Retinal pigment epithelial cell (primary cell): ENCODE data around the gene PCSK7.
"Not testable (repeated sequence)": the region's sequence is repeated elsewhere in the genome, so short reads cannot be mapped to it uniquely, and the experiment has no call there.

ENCODE experiments used
- DNase-seq: peaks from one replicate; pipeline ENCODE4 v3.0.0-alpha.2; 2010; ENCODE audit warnings: low read depth
- H3K4me3 ChIP-seq: 2 replicates; pipeline ENCODE4 v1.5.1; 2011; ENCODE audit warnings: mild to moderate bottlenecking, low read length, control low read depth, moderate library complexity
- CTCF ChIP-seq: conservative IDR thresholded peaks from 2 replicates; pipeline ENCODE4 v1.5.1; 2011; ENCODE audit warnings: low read depth, low read length, control low read depth, inconsistent platforms

The PCSK7 gene

GRCh38 chr11:117212697-117213355 lies 19.0 kb downstream of the PCSK7 start:
- no peak for DNase-seq
- no peak for TF ChIP-seq CTCF

DNA sequence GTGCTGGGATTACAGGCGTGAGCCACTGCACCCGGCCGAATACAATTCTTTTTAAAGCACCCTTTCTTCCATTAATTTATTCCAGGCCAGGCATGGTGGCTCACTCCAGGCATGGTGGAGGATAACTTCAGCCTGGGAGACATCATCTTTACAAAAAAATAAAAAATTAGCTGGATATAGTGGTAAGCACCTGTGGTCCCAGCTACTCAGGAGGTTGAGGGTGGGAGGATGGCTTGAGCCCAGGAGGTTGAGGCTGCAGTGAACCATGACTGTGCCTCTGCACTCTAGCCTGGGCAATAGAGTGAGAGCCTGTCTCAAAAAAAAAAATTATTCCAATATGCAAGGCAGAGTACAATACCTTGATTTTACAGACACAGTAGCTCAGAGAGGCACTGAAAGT lies 21.3 kb downstream of the PCSK7 start:
- no peak for TF ChIP-seq CTCF
- DNase-seq = no peak
- H3K4me3 ChIP-seq = no peak overlapping the region

More at GRCh38 chr11:117212697-117213355, 19.0 kb downstream of the PCSK7 start:
- H3K4me3 ChIP-seq = no peak overlapping the region

GRCh38 chr11:117209351-117210125 lies 22.3 kb downstream of the PCSK7 start:
- DNase-seq, H3K4me3 ChIP-seq: not testable (repeated sequence)

GRCh38 chr11:117208710-117209109 lies 23.2 kb downstream of the PCSK7 start:
- H3K4me3 ChIP-seq, DNase-seq: not testable (repeated sequence)
- TF ChIP-seq CTCF = peak; percentile 1

GRCh38 chr11:117207481-117207880 lies 24.4 kb downstream of the PCSK7 start:
- DNase-seq, H3K4me3 ChIP-seq: not testable (repeated sequence)

- H3K4me3 ChIP-seq, DNase-seq: not testable (repeated sequence)
Observed at GRCh38 chr11:117206859-117207258, 25.0 kb downstream of the PCSK7 start.

- DNase-seq, H3K4me3 ChIP-seq: not testable (repeated sequence)
Observed at GRCh38 chr11:117206111-117206510, 25.8 kb downstream of the PCSK7 start.

DNA sequence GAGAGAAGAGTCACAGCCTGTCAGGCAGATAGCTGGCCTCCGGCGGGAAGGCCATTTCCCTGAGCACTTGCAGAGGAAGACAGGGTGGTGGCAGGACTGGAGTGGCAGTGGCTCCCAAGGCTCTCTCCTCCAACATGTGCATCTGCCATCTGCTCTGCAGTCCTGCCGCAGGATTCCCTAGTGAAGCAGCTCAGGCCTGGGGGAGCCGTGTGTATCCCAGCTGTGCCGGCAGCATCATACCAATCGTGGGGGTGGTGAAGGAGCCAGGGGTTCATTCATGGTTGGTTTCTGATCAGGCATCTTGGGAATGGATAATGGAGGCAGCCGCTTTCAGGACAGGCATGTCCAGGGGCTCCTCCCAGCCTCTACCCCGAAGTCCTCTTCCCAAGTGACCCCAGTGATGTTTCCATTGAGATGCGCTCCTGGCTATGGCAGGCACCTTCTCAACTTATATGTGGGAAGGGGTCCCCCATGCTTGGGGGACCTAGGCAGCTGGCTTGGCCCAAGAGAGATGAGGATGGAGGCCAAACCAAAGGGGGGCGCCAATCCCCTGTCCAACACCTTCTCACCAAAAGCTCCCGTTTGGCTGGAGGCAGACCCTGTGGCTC lies 26.6 kb downstream of the PCSK7 start:
- DNase-seq = no peak
- H3K4me3 ChIP-seq = no peak overlapping the region
- no peak for TF ChIP-seq CTCF
